NCI-H1694 treated with DMSO at 0.1 percent for 48 hours (cell line): Measurements from ENCODE around the gene RPL11.
A peak's percentile ranks its signal among the peaks of the same experiment; 100 is the strongest.
"Not testable (repeated sequence)": the region's sequence is repeated elsewhere in the genome, so short reads cannot be mapped to it uniquely, and the experiment has no call there.

Experiments used
- DNase-seq: peaks from one replicate; lab custom pipeline; 2025; lab: John Stamatoyannopoulos, UW

The RPL11 gene

DNA sequence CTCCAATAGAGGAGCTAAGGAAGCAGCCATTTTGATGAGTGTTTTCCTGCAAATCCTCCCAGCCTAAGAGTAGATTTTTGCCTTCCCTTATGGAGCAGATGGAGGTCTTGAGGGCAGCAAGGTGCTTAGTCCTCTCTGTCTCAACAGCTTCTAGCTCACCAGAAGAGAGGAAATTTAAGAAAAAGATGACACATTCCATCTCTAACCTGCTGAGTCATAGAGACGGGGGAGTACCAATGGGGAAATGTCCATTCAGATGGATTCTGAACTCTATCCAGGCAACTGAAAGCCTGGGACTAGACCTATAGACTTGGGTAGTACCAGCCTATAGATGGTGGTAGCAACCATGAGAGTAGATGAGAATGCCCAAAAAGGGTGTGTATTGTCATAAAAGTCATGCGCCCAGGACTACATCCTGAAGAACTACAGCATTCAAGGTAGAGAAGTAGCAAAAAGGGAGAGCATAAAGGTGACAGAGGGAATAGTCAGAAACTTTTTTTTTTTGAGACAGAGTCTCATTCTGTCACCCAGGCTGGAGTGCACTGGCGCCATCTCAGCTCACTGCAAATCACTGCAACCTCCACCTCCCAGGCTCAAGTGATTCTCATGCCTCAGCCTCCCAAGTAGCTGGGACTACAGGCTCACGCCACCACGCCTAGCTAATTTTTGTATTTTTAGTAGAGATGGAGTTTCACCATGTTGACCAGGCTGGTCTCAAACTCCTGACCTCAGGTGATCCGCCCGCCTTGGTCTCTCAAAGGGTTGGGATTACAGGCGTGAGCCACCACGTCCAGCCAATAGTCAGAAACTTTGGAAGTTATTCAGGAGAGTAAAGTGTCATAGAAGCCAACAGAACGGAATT is 41.0 kb downstream of the RPL11 start:
- no peak for DNase-seq

DNA sequence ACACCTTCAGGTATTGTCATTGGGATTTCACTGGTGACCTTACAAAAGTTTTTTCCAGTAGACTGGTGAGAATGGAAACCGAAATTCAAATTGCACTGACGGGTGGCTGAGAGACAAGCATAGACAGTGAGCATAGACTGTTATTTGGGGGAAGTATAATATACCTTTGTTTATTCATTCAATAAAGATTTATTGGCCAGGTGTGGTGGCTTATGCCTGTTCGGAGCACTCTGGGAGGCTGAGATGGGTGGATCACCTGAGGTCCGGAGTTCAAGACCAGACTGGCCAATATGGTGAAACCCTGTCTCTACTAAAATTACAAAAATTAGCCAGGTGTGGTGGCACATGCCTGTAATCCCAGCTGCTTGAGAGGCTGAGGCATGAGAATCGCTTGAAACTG is 41.7 kb downstream of the RPL11 start:
- not testable (repeated sequence) for DNase-seq

DNA sequence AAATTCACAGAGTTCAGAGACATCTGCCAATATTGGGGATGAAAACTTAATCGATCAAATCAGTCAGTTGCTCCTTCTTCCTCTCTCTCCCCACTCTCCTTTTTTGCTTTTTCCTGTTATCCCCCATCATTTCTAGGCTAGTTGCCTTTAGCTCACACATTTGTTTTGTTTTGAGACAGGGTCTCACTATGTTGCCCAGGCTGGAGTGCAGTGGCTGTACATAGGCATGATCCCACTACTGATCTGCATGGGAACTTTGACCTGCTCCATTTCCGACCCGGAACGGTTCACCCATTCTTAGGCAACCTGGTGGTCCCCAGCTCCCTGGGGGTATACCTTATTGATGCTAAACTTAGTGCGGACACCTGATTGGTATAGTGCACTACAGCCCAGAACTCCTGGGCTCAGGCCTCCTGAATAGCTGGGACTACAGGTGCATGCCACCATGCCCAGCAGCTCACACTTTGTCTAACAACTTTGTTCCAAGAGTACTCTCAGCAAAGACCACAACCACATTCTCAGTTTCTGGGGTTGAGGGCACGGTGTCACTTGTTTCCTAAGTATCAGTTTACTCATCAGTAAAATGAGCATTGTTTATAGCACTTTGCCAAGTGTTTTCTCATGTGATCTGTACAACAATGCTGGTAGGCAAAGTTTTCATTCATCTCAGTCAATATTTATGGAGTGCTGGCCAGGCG is 45.0 kb downstream of the RPL11 start:
- no peak for DNase-seq

DNA sequence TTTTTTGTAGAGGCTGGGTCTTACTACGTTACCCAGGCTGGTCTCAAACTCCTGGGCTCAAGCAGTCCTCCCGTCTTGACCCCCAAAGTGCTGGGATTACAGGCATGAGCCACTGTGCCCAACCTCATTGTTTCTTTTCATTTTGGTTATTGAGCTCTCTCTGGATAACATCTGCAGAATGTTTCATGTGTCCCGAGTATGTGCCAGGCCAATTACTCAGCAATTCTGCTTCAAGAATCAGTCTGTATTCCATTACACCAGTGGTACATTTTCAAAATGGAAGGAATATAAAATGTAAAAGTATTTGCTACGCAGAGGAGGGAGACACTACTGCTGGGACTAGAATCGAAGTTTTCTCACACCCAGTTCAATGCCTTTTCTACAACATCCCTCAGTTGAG is 50.0 kb downstream of the RPL11 start:
- DNase-seq: no peak

DNA sequence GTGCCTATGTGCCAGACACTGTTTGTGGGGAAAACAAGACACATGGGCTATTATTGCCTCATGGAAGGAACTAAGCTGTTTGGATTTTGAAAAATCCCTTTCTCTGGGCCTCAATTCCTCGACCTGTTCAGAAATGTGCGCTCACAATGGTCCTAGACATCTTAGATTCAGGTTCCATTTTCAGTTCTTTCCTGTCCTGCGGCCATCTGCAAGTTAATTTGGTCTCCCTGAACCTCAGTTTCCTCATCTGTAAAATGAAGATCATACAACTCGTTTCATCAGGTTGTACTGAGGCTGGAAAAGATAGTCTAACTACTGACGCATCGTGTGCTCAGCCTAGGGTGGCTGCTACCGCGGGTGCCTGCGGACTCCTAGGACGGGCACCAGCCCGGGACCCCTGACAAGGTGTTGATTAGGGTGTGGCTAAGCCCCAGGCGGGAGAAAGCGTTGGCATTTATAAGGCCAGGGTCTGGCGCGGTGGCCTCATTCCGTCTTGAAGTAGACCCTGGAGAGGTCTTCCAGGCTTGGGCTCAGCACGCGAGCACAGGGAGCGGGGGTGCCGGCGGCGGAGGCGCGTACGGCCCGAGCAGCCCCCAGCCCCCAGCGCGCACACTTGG is 51.2 kb downstream of the RPL11 start:
- no peak for DNase-seq

DNA sequence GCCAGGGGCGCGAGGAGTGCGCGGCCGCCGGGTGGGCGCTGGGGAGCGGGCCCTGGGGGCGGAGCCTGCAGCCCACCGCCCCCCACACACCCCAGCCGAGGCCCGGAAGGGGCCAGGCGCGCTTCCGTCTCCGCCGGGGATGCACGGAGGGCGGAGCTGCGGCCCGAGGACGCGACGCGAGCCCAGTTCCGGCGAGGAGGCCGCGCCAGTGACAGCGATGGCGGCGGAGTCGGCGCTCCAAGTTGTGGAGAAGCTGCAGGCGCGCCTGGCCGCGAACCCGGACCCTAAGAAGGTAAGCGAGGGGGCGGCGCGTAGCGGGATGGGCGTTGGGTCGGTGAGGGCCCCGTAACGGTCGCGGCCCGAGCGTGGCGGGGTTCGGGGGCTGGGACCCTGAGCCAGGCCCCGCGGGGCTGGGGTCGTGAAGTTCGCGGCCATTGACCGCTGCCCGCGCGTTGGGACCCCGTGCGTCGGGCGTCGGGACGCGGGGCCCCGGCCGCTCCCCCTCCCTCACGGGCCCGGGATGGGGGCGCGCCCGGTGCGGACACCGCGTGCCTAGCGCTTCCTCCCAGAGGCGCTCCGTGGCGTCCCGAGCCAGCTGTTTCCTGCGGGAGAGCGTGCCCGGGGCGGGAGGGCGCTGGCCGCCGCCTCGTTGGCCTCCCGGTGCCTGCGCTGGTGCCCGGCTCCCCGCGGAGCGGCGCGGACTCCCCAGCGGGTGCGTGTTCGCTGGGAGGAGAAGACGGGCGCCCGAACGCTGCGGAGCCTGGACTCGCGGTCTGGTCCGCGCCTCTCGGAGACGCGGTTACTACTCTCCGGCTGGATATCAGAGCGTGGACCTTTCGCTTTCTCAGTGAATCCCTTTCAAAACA is 51.9 kb downstream of the RPL11 start, which contains the start of gene ELOA:
Gene ELOA (plus strand): TSS at position 185 of the 866 bp plus-strand sequence. CDS start 33 bp downstream, at position 218.
- DNase-seq: peak; percentile 19

DNA sequence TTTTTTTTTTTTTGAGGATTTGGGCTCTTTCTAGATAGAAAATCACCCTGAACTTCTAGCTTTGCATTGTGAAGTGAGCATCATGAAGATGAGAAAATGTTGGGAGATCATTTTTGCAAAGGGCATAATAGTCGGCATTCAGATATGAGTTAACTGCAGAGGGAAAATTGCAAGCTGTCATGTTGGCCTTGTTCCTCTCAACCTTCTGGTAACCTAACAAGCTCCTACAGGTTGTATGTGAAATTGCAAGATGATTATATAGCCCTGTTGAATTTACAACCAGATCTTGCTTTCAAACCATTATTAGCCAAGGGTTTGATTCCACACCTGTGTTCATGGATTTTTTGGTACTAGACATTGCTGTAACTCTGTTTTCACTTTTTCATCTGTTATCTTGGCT is 53.9 kb downstream of the RPL11 start:
- DNase-seq: peak; percentile 40
